HepG2 (cell line): ENCODE results near the gene IL4I1. TPM values are rescaled to one million over a fixed set of nuclear protein-coding genes. Genes with fewer than 3 reads are reported as not detected.

Experiments used
- ATAC-seq: fragments of 200-7000 bp; cut with Tn5 transposase; 3 replicates; pipeline ENCODE4 v1.9.1; 2020; ENCODE audit warnings: mild to moderate bottlenecking, moderate library complexity
- BruUV-seq: library from RNA; stranded (reverse); fragments of 400-500 nt; replicated peaks from 2 replicates; lab custom pipeline; 2021; lab: Mats Ljungman, UMichigan
- CTCF ChIA-PET: fragments of 300-600 bp; formaldehyde crosslinking; extraction: SDS; loops from one replicate; lab custom pipeline; 2021; ENCODE audit warnings: low total read pairs, inconsistent platforms, low intra/inter-chr PET ratio; lab: Yijun Ruan, JAX
- POLR2A ChIA-PET: fragments of 350-600 bp; sonication (Branson Sonifier 250); formaldehyde crosslinking; loops from one replicate; lab custom pipeline; 2020; ENCODE audit warnings: antibody characterized with exemption, inconsistent platforms; lab: Yijun Ruan, JAX
- DNase-seq: peaks from one replicate; pipeline ENCODE4 v3.0.0-alpha.2; 2015; ENCODE audit warnings: low spot score
- FAIRE-seq: peaks from 3 replicates; lab custom pipeline; 2011; peaks lifted over from hg19 to GRCh38; lab: Jason Lieb, UNC
- H2AFZ ChIP-seq: one replicate; pipeline ENCODE4 v1.6.1; 2011; ENCODE audit warnings: low read length, inconsistent platforms
- H3K27ac ChIP-seq: fragments of 300-600 bp; 3 replicates; pipeline ENCODE4 v1.8.0; 2011; ENCODE audit warnings: mixed run types, mild to moderate bottlenecking, mixed read lengths, low read length, inconsistent platforms; ENCODE audit not compliant: insufficient read depth; ENCODE audit errors: extremely low read length
- H3K27me3 ChIP-seq, 2 experiments: fragments of 200-600 bp in 1 of 2; 2 replicates in 1 of 2; 3 replicates in 1 of 2; pipeline versions ENCODE4 v1.6.0 to v1.8.0; 2011; ENCODE audit warnings: low read length in 2 of 2, mild to moderate bottlenecking in 2 of 2, moderate library complexity in 2 of 2, inconsistent platforms in 1 of 2; ENCODE audit not compliant: insufficient read depth in 2 of 2, control insufficient read depth in 1 of 2
- H3K36me3 ChIP-seq, 2 experiments: fragments of 200-600 bp in 1 of 2; replicated peaks in 1 of 2; 2 replicates in 1 of 2; 3 replicates in 1 of 2; pipeline versions ENCODE4 v1.5.1 to v1.8.0; 2011; ENCODE audit warnings: low read length in 2 of 2, inconsistent platforms in 1 of 2; ENCODE audit not compliant: insufficient read depth in 2 of 2, control insufficient read depth in 1 of 2
- H3K4me1 ChIP-seq: 2 replicates; pipeline ENCODE4 v1.5.1; 2012; ENCODE audit warnings: low read length, inconsistent platforms; ENCODE audit not compliant: insufficient read depth
- H3K4me2 ChIP-seq: 2 replicates; pipeline ENCODE4 v1.6.0; 2011; ENCODE audit warnings: low read depth, low read length, inconsistent platforms
- H3K4me3 ChIP-seq, 3 experiments: fragments of 200-600 bp in 1 of 3; sonication (generic), shearing (Covaris generic) in 1 of 3; replicated peaks in 1 of 3; 2 replicates each; pipeline ENCODE4 v1.5.1; 2011 to 2016; ENCODE audit warnings: low read length in 3 of 3, inconsistent platforms in 2 of 3, low read depth in 2 of 3, mild to moderate bottlenecking in 2 of 3, control low read depth in 1 of 3, mixed read lengths in 1 of 3; ENCODE audit not compliant: insufficient read depth in 1 of 3
- H3K79me2 ChIP-seq: one replicate; pipeline ENCODE4 v1.6.1; 2011; ENCODE audit warnings: low read length, inconsistent platforms; ENCODE audit not compliant: insufficient read depth
- H3K9ac ChIP-seq: 2 replicates; pipeline ENCODE4 v1.6.0; 2011; ENCODE audit warnings: mild to moderate bottlenecking, low read depth, low read length, inconsistent platforms; ENCODE audit not compliant: insufficient read depth
- H3K9me3 ChIP-seq: 2 replicates; pipeline ENCODE4 v1.5.1; 2012; ENCODE audit warnings: mild to moderate bottlenecking, low read length
- H4K20me1 ChIP-seq: 2 replicates; pipeline ENCODE4 v1.6.0; 2011; ENCODE audit warnings: inconsistent platforms, mild to moderate bottlenecking, low read length, moderate library complexity; ENCODE audit not compliant: insufficient read depth
- AGO1 ChIP-seq: fragments of 200-400 bp; formaldehyde crosslinking; IDR thresholded peaks from 2 replicates; pipeline ENCODE4 v1.6.1; 2017; ENCODE audit warnings: mild to moderate bottlenecking, low read depth, low read length, moderate library complexity; ENCODE audit not compliant: poor library complexity, severe bottlenecking
- ELF3 ChIP-seq: IDR thresholded peaks from 2 replicates; pipeline ENCODE4 v1.6.1; 2016; ENCODE audit warnings: missing genetic modification reagents, missing compliant biosample characterization
- MAZ ChIP-seq, 2 experiments: sonication (generic) in 1 of 2; formaldehyde crosslinking in 1 of 2; IDR thresholded peaks; 2 replicates each; pipeline versions ENCODE4 v1.5.0 to v1.6.1; 2012 to 2020; ENCODE audit warnings: low read depth in 2 of 2, mild to moderate bottlenecking in 2 of 2, borderline replicate concordance in 1 of 2, improper control_type of control experiment in 1 of 2, low read length in 1 of 2, missing genetic modification reagents in 1 of 2, moderate library complexity in 1 of 2
- MLX ChIP-seq: IDR thresholded peaks from 2 replicates; pipeline ENCODE4 v1.6.1; 2016
- MTA1 ChIP-seq: sonication (generic); formaldehyde crosslinking; IDR thresholded peaks from 2 replicates; pipeline ENCODE4 v1.4.0; 2020; ENCODE audit warnings: missing genetic modification reagents, mild to moderate bottlenecking, borderline replicate concordance
- POLR2A ChIP-seq, 2 experiments: IDR thresholded peaks; 2 replicates each; pipeline ENCODE4 v1.6.1; 2011; ENCODE audit warnings: low read depth in 2 of 2, low read length in 2 of 2, mild to moderate bottlenecking in 1 of 2, moderate library complexity in 1 of 2; ENCODE audit not compliant: insufficient read depth in 1 of 2
- YEATS4 ChIP-seq: sonication (generic); formaldehyde crosslinking; IDR thresholded peaks from 2 replicates; pipeline ENCODE4 v1.4.0; 2020; ENCODE audit warnings: missing genetic modification reagents, borderline replicate concordance
- ZBTB2 ChIP-seq: sonication (generic); formaldehyde crosslinking; IDR thresholded peaks from 2 replicates; pipeline ENCODE4 v1.8.0; 2022; ENCODE audit warnings: low read depth, missing genetic modification reagents
- ZBTB25 ChIP-seq: IDR thresholded peaks from 2 replicates; pipeline ENCODE4 v1.6.1; 2018; ENCODE audit warnings: missing genetic modification reagents
- ZEB1 ChIP-seq: IDR thresholded peaks from 2 replicates; pipeline ENCODE4 v1.6.1; 2012; ENCODE audit warnings: mild to moderate bottlenecking, low read depth, inconsistent platforms; ENCODE audit not compliant: insufficient replicate concordance
- ZMAT3 ChIP-seq: sonication (generic); formaldehyde crosslinking; conservative IDR thresholded peaks from 2 replicates; pipeline ENCODE4 v1.7.0; 2021; ENCODE audit warnings: missing genetic modification reagents
- ZNF256 ChIP-seq: sonication (generic); formaldehyde crosslinking; conservative IDR thresholded peaks from 2 replicates; pipeline ENCODE4 v1.4.0; 2020; ENCODE audit warnings: missing genetic modification reagents
- ZNF605 ChIP-seq: sonication (generic); formaldehyde crosslinking; IDR thresholded peaks from 2 replicates; pipeline ENCODE4 v1.8.0; 2022; ENCODE audit warnings: mild to moderate bottlenecking, missing genetic modification reagents
- WGBS: methylation state at CpG from one replicate; pipeline ENCODE4 v1.1.6; 2017; ENCODE audit warnings: low lambda C conversion rate; 5-methylcytosine and 5-hydroxymethylcytosine counted together
- in situ Hi-C: cut with HindIII; loops from 2 replicates; pipeline ENCODE4 v1.10.0; 2017; ENCODE audit warnings: low pct_unique_long_range_greater_than_20kb; ENCODE audit not compliant: extremely low pct_ligation_motif_present
- intact Hi-C: fragments of 100-400 bp; cut with micrococcal nuclease; formaldehyde crosslinking; loops from one replicate; pipeline ENCODE4 v1.10.0; 2022; ENCODE audit not compliant: unreplicated experiment
- polyA plus RNA-seq, 8 experiments: library from polyadenylated mRNA; depleted of rRNA in 3 of 8; stranded (reverse) in 7 of 8; unstranded in 1 of 8; fragments of >200 nt; fragmentation: Illumina TruSeq in 4 of 8; extraction: Trizol in 4 of 8; gene quantifications; 2 replicates each; pipeline versions ENCODE4 v1.2.1 to v1.2.3, GENCODE V29; 2011 to 2016; ENCODE audit warnings: low read depth in 4 of 8, missing spikeins in 1 of 8, mixed read lengths in 1 of 8; ENCODE audit not compliant: insufficient read depth in 1 of 8
- total RNA-seq, 5 experiments: library from RNA; depleted of rRNA; stranded (reverse); fragments of >200 nt; fragmentation: Illumina TruSeq; extraction: Trizol; gene quantifications; 2 replicates each; pipeline ENCODE4 v1.2.3, GENCODE V29; 2016; ENCODE audit warnings: low read depth in 1 of 5
- TF ChIP-seq, protein P1 (sequence below): sonication (generic); formaldehyde crosslinking; IDR thresholded peaks from 2 replicates; pipeline ENCODE4 v1.4.0; 2020; ENCODE audit warnings: low read depth, missing genetic modification reagents
- TF ChIP-seq, protein P2 (sequence below): IDR thresholded peaks from 2 replicates; pipeline ENCODE4 v1.6.1; 2016; ENCODE audit warnings: missing biosample characterization, missing genetic modification reagents, low read depth

The IL4I1 gene
- total and polyA plus RNA-seq, 2 of the 13 experiments (the other 11 are each of a cell fraction or from before 2014, with no cell fraction given) = not detected

- H3K27ac ChIP-seq = peak overlapping the region; percentile 57
- in situ Hi-C loops (no loop called here), intact Hi-C loops (no loop called here)
- FAIRE-seq (no peak), DNase-seq (no peak), ATAC-seq (peak; percentile 0)
- BruUV-seq = no TSS peak
- H3K9ac ChIP-seq = peak overlapping the region; percentile 41; the same call in 1 of the 2 replicates
- peaks cover 6% of the 10 kb centered on the region for H4K20me1 ChIP-seq
- POLR2A ChIA-PET = interaction anchor here (0.6 to 1.9 kb wide), 16 partner anchors 8 to 416 kb away, joined by 3 to 29 read pairs (median 4); partner anchors contain the start of genes AKT1S1, ALDH16A1, AP2A1 and ATF5
- peaks cover 4 to 10% of the 10 kb centered on the region in 2 experiments; a peak in 4 of 5 replicates for H3K36me3 ChIP-seq
- WGBS = 12% methylated on average over 15 of the region's 15 CpGs
- H3K4me3 ChIP-seq = peak overlapping the region; percentile 15 to 68 (median 58); a peak in 4 of 6 replicates
- no peaks in the 10 kb centered on the region for H3K9me3 ChIP-seq
- H3K27me3 ChIP-seq = no peaks in the 10 kb centered on the region; a peak in 1 of 5 replicates
- H3K4me2 ChIP-seq = peak overlapping the region; percentile 57
- CTCF ChIA-PET = no interaction called here
- H3K79me2 ChIP-seq = peaks cover 18% of the 10 kb centered on the region
- H3K4me1 ChIP-seq = peaks cover 54% of the 10 kb centered on the region
- H2AFZ ChIP-seq = no peak overlapping the region
- TF ChIP-seq MLX (CRISPR knock-in tag) (no peak), ZEB1 (peak; percentile 72), ZMAT3 (CRISPR knock-in tag) (no peak), AGO1 (peak; percentile 88), ZNF256 (no peak), MTA1 (CRISPR knock-in tag) (peak; percentile 38; the same call in 1 of the 2 replicates), ZBTB2 (CRISPR knock-in tag) (0 out of 2 replicates have a peak, but pooled peaks have one; percentile 27), YEATS4 (CRISPR knock-in tag) (peak; percentile 9; the same call in 1 of the 2 replicates), ELF3 (CRISPR knock-in tag) (no peak), POLR2A (IDR thresholded peaks at IDR 0.05; ENCODE audit: insufficient read depth in 1 of 2, low read depth in 2 of 2, low read length in 2 of 2) (peak in 1 of 2 experiments; percentile 37; a peak in 1 of 4 replicates), ZNF605 (CRISPR knock-in tag) (peak; percentile 11; the same call in 1 of the 2 replicates), MAZ (IDR thresholded peaks at IDR 0.05; ENCODE audit: borderline replicate concordance, low read depth, low read length) (peak; percentile 76; the same call in 1 of the 2 replicates), MAZ (CRISPR knock-in tag; IDR thresholded peaks at IDR 0.05; ENCODE audit: low read depth) (no peak), ZBTB25 (no peak)
- TF ChIP-seq, protein P1, sequence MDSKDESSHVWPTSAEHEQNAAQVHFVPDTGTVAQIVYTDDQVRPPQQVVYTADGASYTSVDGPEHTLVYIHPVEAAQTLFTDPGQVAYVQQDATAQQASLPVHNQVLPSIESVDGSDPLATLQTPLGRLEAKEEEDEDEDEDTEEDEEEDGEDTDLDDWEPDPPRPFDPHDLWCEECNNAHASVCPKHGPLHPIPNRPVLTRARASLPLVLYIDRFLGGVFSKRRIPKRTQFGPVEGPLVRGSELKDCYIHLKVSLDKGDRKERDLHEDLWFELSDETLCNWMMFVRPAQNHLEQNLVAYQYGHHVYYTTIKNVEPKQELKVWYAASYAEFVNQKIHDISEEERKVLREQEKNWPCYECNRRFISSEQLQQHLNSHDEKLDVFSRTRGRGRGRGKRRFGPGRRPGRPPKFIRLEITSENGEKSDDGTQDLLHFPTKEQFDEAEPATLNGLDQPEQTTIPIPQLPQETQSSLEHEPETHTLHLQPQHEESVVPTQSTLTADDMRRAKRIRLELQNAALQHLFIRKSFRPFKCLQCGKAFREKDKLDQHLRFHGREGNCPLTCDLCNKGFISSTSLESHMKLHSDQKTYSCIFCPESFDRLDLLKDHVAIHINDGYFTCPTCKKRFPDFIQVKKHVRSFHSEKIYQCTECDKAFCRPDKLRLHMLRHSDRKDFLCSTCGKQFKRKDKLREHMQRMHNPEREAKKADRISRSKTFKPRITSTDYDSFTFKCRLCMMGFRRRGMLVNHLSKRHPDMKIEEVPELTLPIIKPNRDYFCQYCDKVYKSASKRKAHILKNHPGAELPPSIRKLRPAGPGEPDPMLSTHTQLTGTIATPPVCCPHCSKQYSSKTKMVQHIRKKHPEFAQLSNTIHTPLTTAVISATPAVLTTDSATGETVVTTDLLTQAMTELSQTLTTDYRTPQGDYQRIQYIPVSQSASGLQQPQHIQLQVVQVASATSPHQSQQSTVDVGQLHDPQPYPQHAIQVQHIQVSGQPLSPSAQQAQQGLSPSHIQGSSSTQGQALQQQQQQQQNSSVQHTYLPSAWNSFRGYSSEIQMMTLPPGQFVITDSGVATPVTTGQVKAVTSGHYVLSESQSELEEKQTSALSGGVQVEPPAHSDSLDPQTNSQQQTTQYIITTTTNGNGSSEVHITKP (CRISPR knock-in tag) = peak; percentile 87
- TF ChIP-seq, protein P2, sequence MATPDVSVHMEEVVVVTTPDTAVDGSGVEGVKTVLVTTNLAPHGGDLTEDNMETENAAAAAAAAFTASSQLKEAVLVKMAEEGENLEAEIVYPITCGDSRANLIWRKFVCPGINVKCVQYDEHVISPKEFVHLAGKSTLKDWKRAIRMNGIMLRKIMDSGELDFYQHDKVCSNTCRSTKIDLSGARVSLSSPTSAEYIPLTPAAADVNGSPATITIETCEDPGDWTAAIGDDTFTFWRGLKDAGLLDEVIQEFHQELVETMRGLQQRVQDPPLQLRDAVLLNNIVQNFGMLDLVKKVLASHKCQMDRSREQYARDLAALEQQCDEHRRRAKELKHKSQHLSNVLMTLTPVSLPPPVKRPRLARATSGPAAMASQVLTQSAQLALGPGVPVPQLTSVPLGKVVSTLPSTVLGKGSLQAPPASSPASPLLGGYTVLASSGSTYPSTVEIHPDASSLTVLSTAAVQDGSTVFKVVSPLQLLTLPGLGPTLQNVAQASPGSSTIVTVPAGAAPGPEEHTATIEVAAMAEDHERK (CRISPR knock-in tag) = peak; percentile 8; the same call in 1 of the 2 replicates
Measured at GRCh38 chr19:49869009-49869483, 27.6 kb downstream of the IL4I1 start.
